Measurements from ENCODE around the gene UBE3B.

DNA sequence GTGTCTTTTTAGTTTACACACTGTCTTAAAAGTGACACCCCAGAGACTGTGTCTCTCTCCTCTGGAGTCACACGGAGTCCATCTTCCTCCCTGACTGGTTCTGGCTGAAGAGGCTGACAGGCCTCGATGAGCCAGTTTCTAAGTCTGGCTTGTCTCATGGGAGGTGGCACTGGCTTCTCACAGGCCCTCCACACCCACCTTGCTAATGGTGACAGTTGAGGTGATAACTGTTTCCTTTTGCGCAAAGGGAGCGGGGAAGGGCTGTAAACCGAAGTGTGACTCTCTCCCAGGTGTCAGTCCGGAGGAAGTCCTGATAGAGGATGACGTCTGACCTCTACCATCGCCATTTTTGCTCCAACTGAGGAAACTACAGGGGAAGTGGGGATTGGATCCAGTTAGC lies 30.6 kb upstream of the UBE3B start:
- TF ChIP-seq, protein P1, sequence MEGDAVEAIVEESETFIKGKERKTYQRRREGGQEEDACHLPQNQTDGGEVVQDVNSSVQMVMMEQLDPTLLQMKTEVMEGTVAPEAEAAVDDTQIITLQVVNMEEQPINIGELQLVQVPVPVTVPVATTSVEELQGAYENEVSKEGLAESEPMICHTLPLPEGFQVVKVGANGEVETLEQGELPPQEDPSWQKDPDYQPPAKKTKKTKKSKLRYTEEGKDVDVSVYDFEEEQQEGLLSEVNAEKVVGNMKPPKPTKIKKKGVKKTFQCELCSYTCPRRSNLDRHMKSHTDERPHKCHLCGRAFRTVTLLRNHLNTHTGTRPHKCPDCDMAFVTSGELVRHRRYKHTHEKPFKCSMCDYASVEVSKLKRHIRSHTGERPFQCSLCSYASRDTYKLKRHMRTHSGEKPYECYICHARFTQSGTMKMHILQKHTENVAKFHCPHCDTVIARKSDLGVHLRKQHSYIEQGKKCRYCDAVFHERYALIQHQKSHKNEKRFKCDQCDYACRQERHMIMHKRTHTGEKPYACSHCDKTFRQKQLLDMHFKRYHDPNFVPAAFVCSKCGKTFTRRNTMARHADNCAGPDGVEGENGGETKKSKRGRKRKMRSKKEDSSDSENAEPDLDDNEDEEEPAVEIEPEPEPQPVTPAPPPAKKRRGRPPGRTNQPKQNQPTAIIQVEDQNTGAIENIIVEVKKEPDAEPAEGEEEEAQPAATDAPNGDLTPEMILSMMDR (IDR thresholded peaks at IDR 0.05) = no peak
- TF ChIP-seq POLR2A (IDR thresholded peaks at IDR 0.05) (no peak), POLR2AphosphoS5 (IDR thresholded peaks at IDR 0.05) (no peak)
